Psoas muscle (tissue), 8 donors: Measurements from ENCODE around the gene PKD2. TPM values are rescaled to one million over a fixed set of nuclear protein-coding genes. Genes with fewer than 3 reads are reported as not detected.

Source experiments
- ATAC-seq, 4 donors: fragments of 200-7000 bp; cut with Tn5 transposase; one replicate each; pipeline ENCODE4 v1.9.1; 2020; ENCODE audit warnings: moderate library complexity in 3 of 4, mild to moderate bottlenecking in 2 of 4
- DNase-seq, 2 donors: peaks; one replicate each; pipeline ENCODE4 v3.0.0-alpha.2; 2020
- H3K27ac ChIP-seq: fragments of 200-600 bp; one replicate; pipeline ENCODE4 v1.8.0; 2022
- H3K27me3 ChIP-seq, 3 donors: fragments of 200-600 bp in 1 of 3; one replicate each; pipeline versions ENCODE4 v1.6.1 to v1.8.0; 2013 to 2022; ENCODE audit warnings: low read length in 2 of 3, mild to moderate bottlenecking in 2 of 3, moderate library complexity in 1 of 3; ENCODE audit not compliant: insufficient read depth in 3 of 3
- H3K36me3 ChIP-seq, 2 donors: fragments of 200-600 bp in 1 of 2; one replicate each; pipeline versions ENCODE4 v1.6.1 to v1.8.0; 2013 to 2022; ENCODE audit warnings: low read depth in 1 of 2, mild to moderate bottlenecking in 1 of 2, moderate library complexity in 1 of 2; ENCODE audit not compliant: insufficient read depth in 1 of 2
- H3K4me1 ChIP-seq: fragments of 200-600 bp; one replicate; pipeline ENCODE4 v1.8.0; 2022
- H3K4me3 ChIP-seq: fragments of 200-600 bp; one replicate; pipeline ENCODE4 v1.8.0; 2022; ENCODE audit warnings: mild to moderate bottlenecking
- H3K9me3 ChIP-seq: fragments of 200-600 bp; one replicate; pipeline ENCODE4 v1.8.0; 2022
- WGBS, 3 donors: extraction: QIAGEN DNeasy Blood & Tissue Kit; methylation state at CpG; one replicate each; pipeline versions ENCODE4 v1.1.6 to v1.1.7; 2013; 5-methylcytosine and 5-hydroxymethylcytosine counted together
- intact Hi-C, 2 donors: fragments of 100-400 bp; cut with DNase I; formaldehyde crosslinking; loops; one replicate each; pipeline versions ENCODE4 v1.11.0 to v1.14.2; 2022
- polyA plus RNA-seq, 3 donors: library from polyadenylated mRNA; stranded (reverse); fragments of 200-250 nt; gene quantifications; one replicate each; pipeline ENCODE4 v1.2.3, GENCODE V29; 2013
- total RNA-seq, 4 donors: library from RNA; stranded (reverse); fragmentation: NEBNext Ultra II Directional in 2 of 4; extraction: Animal tissue kit (Norgen Biotek cat#: 25700) in 2 of 4; gene quantifications; one replicate each; pipeline versions ENCODE4 v1.2.1 to v1.2.4, GENCODE V29; 2021 to 2023
- TF ChIP-seq, protein P1 (sequence below): fragments of 200-600 bp; IDR thresholded peaks from one replicate; pipeline ENCODE4 v1.8.0; 2022; ENCODE audit warnings: antibody characterized with exemption
- donor health status: healthy with polysubstance abuse.
- donor health status: DM: no; HTN: no; CAD: no; lungs with moderate emphysema.
- donor health status: Bipolar disorder and iron deficiency.
- donor health status: healthy.
- donor health status: DM: yes; HTN: yes; CAD: no.
- donor health status: DM: no; HTN: no; CAD: no.
- donor health status: DM: no; HTN: no; CAD: no.
- donor health status: DM: yes; HTN: yes; CAD: no.

The PKD2 gene
- total and polyA plus RNA-seq, 7 donors: 2.1 to 8.3 (median 2.9) TPM

DNA sequence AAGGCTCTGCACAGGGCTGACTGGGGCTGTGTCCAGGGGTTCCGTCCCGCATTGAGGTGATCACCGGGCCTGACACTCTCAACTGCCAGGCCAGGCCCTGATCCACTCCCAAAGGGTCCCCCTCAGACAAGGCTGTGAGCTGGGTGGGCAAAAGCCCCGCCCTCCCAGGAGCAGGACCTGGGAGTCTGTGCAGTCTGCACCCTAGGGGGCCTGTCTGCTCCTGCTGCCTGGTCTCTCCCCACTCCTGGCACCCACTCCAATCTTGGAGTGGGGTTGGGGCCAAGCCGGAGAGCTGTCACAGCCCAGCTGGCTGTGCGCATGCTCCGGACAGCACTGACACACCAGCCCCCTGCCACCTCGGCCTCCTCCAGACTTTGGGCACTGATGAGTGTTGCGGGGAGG, 41.3 kb upstream of the PKD2 start:
- intact Hi-C loops: no loop called here
- no peaks in the 10 kb centered on the region for H3K9me3 ChIP-seq

DNA sequence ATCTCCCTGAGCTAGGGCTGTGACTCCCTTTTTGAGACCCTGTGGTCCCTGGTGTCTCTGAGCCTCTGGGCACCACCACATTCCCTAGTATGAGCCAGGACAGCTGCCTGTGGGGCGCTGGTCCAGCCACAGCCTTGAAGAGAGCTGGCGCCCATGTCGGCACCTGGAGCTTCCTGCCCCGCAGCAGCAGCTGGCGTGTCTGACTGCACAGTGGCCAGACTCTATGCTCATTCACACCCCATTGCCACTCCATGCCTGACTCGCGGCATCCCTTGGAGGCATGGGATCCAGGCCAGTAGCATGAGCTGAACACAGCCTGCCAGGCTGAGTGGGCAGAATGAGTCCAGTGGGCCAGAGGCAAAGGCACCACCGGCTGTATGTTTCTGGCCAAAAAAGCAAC, 40.2 kb upstream of the PKD2 start:
- H3K9me3 ChIP-seq: no peaks in the 10 kb centered on the region
- TF ChIP-seq, protein P1, sequence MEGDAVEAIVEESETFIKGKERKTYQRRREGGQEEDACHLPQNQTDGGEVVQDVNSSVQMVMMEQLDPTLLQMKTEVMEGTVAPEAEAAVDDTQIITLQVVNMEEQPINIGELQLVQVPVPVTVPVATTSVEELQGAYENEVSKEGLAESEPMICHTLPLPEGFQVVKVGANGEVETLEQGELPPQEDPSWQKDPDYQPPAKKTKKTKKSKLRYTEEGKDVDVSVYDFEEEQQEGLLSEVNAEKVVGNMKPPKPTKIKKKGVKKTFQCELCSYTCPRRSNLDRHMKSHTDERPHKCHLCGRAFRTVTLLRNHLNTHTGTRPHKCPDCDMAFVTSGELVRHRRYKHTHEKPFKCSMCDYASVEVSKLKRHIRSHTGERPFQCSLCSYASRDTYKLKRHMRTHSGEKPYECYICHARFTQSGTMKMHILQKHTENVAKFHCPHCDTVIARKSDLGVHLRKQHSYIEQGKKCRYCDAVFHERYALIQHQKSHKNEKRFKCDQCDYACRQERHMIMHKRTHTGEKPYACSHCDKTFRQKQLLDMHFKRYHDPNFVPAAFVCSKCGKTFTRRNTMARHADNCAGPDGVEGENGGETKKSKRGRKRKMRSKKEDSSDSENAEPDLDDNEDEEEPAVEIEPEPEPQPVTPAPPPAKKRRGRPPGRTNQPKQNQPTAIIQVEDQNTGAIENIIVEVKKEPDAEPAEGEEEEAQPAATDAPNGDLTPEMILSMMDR: no peak
- intact Hi-C loops: no loop called here
- 14 to 36% (median 35%) methylated on average over 8 of the region's 8 CpGs for WGBS, 3 donors
- no peaks in the 10 kb centered on the region for H3K4me1 ChIP-seq
- no peak overlapping the region for H3K27ac ChIP-seq
- peak in 1 of 2 donors; percentile 12 for DNase-seq
- ATAC-seq: no peak
- no peak overlapping the region for H3K4me3 ChIP-seq
- H3K36me3 ChIP-seq: no peaks in the 10 kb centered on the region
- H3K27me3 ChIP-seq: no peaks in the 10 kb centered on the region

More for the DNA sequence above, 41.3 kb upstream of the PKD2 start:
- Histone ChIP-seq H3K36me3 (no peaks in the 10 kb centered on the region), H3K27ac (no peak overlapping the region), H3K4me3 (no peak overlapping the region), H3K27me3 (no peaks in the 10 kb centered on the region), H3K4me1 (no peaks in the 10 kb centered on the region)
- WGBS, 3 donors: 92 to 93% (median 92%) methylated on average over 9 of the region's 9 CpGs
- TF ChIP-seq, protein P1: no peak
- no peak for ATAC-seq
- no peak for DNase-seq

DNA sequence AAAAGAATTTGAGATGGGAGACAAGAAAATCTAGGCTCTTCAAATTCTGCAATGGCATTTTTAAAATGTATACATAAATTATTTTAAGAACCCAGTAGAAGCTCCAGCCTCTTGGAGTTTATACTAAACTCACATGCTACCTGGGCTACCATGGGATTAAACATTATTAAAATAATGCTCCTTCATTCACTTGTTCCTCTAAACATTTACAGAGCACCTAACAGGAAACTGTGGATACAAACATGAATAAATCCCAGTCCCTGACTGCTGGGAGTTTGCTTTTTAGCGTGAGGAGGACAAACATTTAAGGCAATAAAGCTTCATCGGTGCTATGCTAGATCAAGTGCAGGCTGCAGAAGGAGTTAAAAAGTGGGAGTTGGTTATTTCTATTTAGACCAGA, 37.3 kb upstream of the PKD2 start:
- intact Hi-C loops: loop anchor here (5.0 to 10.0 kb wide), 2 partner anchors 118 to 295 kb away; no protein-coding TSS in a partner anchor
- DNase-seq (no peak), ATAC-seq (no peak)
- 75 to 83% (median 82%) methylated on average over 2 of the region's 2 CpGs for WGBS, 3 donors
- Histone ChIP-seq H3K9me3 (no peaks in the 10 kb centered on the region), H3K36me3 (no peaks in the 10 kb centered on the region), H3K27ac (no peak overlapping the region), H3K4me1 (no peaks in the 10 kb centered on the region), H3K27me3 (no peaks in the 10 kb centered on the region), H3K4me3 (no peak overlapping the region)
- TF ChIP-seq, protein P1: no peak

DNA sequence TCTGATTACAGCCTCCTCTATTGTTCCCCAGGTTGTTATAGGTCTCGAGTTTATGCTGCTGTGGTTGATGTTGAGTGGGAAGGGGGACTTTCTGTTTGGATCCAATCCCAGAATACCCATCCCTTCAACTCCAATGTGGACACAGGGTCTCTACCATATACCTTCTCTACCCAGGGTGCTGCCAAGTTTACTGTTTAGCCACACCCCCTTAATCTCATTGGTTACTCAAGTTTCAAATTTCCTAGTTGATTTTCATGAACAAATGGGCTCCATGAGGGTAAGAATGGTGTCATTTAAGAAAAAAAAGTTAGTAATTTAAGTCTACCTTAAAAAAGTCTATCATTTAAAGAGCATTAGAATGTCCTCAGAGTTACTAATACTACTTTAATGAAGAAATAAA, 35.6 kb upstream of the PKD2 start:
- Histone ChIP-seq H3K36me3 (no peaks in the 10 kb centered on the region), H3K27me3 (no peaks in the 10 kb centered on the region), H3K4me1 (no peaks in the 10 kb centered on the region), H3K9me3 (no peaks in the 10 kb centered on the region), H3K4me3 (no peak overlapping the region), H3K27ac (no peak overlapping the region)
- ATAC-seq (no peak), DNase-seq (no peak)
- intact Hi-C loops: loop anchor here (2.0 to 10.0 kb wide), 3 partner anchors 115 to 297 kb away; no protein-coding TSS in a partner anchor
- 38 to 74% (median 38%) methylated on average over 1 of the region's 1 CpG for WGBS, 3 donors
- TF ChIP-seq, protein P1: no peak
